Placental pericyte (primary cell): ENCODE data around the gene UBB. TPM values are rescaled to one million over a fixed set of nuclear protein-coding genes. Genes with fewer than 3 reads are reported as not detected.

Source experiments
- total RNA-seq: library from RNA; depleted of rRNA; stranded (reverse); fragments of >200 nt; gene quantifications from 2 replicates; pipeline ENCODE4 v1.2.3, GENCODE V29; 2012

Gene UBB
- 1,377 and 2,519 TPM in 2 replicates for total RNA-seq

DNA sequence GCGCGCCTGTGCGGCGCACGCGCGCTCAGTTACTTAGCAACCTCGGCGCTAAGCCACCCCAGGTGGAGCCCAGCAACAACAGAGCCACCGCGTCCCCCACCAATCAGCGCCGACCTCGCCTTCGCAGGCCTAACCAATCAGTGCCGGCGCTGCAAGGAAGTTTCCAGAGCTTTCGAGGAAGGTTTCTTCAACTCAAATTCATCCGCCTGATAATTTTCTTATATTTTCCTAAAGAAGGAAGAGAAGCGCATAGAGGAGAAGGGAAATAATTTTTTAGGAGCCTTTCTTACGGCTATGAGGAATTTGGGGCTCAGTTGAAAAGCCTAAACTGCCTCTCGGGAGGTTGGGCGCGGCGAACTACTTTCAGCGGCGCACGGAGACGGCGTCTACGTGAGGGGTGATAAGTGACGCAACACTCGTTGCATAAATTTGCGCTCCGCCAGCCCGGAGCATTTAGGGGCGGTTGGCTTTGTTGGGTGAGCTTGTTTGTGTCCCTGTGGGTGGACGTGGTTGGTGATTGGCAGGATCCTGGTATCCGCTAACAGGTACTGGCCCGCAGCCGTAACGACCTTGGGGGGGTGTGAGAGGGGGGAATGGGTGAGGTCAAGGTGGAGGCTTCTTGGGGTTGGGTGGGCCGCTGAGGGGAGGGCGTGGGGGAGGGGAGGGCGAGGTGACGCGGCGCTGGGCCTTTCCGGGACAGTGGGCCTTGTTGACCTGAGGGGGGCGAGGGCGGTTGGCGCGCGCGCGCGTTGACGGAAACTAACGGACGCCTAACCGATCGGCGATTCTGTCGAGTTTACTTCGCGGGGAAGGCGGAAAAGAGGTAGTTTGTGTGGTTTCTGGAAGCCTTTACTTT lies at the start of gene UBB:
Gene UBB, plus strand, starts transcription at position 452 of the 856 bp plus-strand sequence. CDS start 817 bp downstream, outside the sequence.

DNA sequence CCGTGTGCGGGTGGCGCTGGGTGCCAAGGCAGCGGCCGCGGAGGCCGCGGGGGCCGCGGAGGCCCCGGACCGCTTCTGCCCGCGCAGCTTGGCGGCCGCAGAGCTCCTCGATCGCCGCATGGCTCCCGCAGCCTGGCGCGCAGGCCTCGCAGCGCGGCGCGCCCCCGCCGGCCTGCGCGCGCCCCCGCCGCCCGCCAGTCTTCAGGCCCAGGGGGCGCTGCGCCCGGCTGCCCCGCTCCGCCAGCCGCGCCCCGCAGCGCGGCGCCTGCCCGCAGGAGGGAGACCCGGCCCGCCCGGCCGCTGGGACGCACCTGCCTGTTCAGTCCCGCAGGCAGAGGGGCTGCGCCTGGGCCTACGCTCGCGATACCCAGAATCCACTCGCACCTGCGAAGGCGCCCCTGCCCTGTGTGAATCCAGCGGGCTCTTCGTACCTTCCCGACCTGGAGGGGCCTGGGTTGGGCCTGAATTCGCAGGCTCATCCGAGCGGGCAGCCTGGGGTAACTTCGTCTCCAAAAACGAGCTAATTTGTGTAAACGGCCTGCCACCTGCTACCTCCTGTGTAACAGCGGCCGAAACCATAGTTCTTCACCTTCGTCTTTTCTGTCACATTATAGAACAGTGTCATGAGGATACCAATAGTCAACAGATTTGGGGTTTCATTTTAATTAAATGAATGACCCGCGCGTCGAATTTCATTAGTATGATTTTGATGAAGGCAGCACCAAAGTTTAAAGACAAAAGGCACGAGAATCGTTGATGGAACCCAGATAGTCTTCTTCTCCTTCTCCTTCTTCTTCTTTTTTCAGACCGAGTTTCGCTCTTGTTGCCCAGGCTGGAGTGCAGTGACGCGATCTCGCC lies 27.3 kb upstream of the UBB start, which contains the start of gene CENPV:
Gene CENPV, minus strand, starts transcription at position 153 of the 858 bp plus-strand sequence. Its CDS starts 33 bp downstream, at position 120.

DNA sequence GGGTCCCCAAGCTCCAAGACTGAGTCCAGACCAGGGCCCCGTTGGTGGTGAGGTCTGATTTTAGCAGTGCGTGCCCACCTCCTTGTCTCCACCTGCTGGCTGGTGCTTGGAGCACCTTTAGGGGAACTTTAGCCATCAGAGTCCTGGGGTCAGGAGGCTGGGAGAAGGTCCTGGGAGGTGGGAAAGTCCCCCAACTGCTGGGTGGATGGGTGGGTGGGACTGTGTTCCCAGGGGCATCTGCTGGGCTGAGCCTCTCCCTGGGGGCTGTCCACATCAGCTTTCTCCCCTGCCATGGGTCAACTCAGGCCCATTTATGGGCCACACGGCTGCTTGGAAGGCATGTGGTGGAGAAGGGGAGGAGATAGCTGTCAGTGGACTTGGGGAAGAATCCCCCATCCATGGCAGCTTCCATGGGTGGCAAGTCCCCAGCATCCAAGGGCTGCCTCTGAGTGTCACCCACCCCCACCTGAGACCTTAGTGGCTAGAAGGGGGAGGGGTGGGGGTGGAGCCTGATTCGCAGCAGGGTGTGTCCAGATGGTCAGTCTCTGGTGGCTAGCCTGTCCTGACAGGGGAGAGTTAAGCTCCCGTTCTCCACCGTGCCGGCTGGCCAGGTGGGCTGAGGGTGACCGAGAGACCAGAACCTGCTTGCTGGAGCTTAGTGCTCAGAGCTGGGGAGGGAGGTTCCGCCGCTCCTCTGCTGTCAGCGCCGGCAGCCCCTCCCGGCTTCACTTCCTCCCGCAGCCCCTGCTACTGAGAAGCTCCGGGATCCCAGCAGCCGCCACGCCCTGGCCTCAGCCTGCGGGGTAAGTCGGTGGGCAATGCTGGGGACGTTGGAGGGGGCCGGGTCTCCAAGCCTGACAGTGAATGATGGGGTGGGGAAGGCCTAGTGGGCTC lies 34.4 kb downstream of the UBB start, which contains the start of gene TRPV2:
Gene TRPV2, plus strand, starts transcription at position 541 of the 894 bp plus-strand sequence. CDS start 2,098 bp downstream, outside the sequence.

Other genes with a start within 250 kb of the UBB start
- gene NCOR1, start 165.6 kb upstream of the UBB start, total RNA-seq: 125 and 179 TPM in 2 replicates
- gene PIGL, start 163.9 kb upstream of the UBB start, total RNA-seq: 20.4 and 33.2 TPM in 2 replicates
- gene CENPV, start 27.6 kb upstream of the UBB start, total RNA-seq: 22.1 and 39.2 TPM in 2 replicates
- 136 and 395 TPM in 2 replicates for gene TRPV2, start 34.5 kb downstream of the UBB start, total RNA-seq
- 0.72 and 0.88 TPM in 2 replicates for gene LRRC75A, start 111.1 kb downstream of the UBB start, total RNA-seq
- 5.0 and 5.3 TPM in 2 replicates for gene ZNF287, start 188.1 kb downstream of the UBB start, total RNA-seq